ENCODE results near the gene ZNF474.

- no peak for TF ChIP-seq GATA2 (IDR thresholded peaks at IDR 0.05; ENCODE audit: low read depth, low read length)
- no peak for TF ChIP-seq GATA3 (IDR thresholded peaks at IDR 0.05; ENCODE audit: low read depth, low read length)
Observed at GRCh38 chr5:122111460-122111859, 17.9 kb upstream of the ZNF474 start.

Measured in SH-SY5Y (cell line).